HG03103 (cell line): ENCODE measurements around the gene GPR135.

Source experiments
- ATAC-seq: cut with Tn5 transposase; IDR thresholded peaks from one replicate; pipeline ENCODE4 v1.9.1; 2021; ENCODE audit warnings: low read depth; ENCODE audit not compliant: unreplicated experiment

The GPR135 gene

GRCh38 chr14:59425322-59425935, 39.8 kb downstream of the GPR135 start:
- ATAC-seq, result no peak

DNA sequence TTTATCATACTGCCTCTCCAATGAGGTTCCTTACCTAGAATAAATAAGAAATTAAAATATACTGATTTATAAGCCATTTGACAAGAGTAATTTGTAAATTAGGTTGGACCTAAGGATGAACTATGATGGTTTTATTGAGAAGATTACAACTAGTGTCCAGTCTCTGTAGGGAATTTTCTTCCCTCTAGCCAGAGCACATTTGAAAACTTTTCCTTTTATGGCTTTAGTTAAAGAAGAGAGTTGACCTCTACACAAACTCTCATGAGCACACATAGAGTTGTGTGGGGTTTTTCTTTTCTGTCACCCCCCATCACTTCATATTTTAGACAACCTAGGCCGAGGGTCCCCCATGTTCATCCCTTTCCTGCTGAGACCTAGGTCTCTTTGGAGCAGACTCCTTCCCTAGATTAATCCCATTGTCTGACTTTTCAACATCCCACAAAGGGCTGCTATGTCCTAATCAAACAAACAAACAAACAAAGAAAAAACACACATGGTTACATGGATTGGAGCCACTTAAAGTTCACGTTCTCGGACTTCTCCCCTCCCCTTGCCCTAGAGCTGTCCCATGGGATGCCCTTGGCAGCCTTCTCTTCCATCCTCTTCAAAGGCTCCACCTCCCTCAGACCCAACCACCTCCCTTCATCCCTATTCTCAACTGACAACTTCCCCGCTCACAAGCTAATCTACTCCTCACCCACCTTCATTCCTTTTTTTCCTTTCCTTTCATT, 40.7 kb downstream of the GPR135 start:
- no peak for ATAC-seq

GRCh38 chr14:59422069-59422881, 42.9 kb downstream of the GPR135 start:
- no peak for ATAC-seq

DNA sequence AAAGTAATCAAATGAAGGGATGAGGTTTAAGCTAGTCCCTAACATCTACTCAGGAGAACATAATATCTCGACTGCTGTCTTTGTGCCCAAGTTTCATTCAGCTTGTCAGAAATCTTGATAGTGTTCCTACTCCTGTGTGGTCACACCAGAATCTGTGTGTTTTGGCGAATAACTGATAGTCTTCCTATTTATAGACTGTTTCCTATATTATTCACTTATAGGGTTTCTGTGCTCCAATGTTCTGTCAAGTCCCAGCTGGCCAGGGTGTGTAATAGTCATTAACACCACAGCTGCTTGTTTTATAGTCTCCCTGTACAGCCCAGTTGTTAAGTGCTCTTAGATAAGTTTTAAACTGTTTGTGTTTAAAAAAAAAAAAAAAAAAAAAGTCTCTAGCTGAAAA, 45.9 kb downstream of the GPR135 start:
- ATAC-seq, result no peak

DNA sequence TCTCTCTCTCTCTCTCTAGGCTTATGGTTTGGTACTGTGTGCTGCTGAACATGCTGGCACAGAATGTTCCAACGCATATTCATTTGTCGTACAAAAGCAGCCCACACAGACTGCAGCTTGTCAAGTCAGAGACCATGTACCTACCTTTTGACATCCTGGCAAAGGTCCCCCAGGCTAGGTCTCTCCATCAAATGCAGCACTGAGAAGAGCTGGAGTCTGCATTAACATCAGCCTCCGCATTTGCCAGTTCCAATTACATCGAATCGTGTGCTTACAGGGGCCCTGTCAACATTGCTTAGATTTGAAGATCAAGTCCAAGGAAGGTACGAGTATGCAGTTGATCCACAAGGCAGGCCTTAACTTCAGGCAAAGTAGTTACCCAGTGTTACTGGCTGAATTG, 47.9 kb downstream of the GPR135 start:
- ATAC-seq, result no peak

GRCh38 chr14:59415836-59416602, 49.2 kb downstream of the GPR135 start:
- ATAC-seq, result no peak
